ENCODE data around the gene MITF. TPM values are rescaled to one million over a fixed set of nuclear protein-coding genes. Genes with fewer than 3 reads are reported as not detected.
A peak's percentile ranks its signal among the peaks of the same experiment; 100 is the strongest.

The MITF gene
- total RNA-seq, 8 experiments from 2014 or later: 0.21 to 21.9 (median 1.1) TPM

GRCh38 chr3:69881051-69881450 is 141.8 kb downstream of the MITF start:
- ATAC-seq (replicated peaks in 6 of 8): no peak
- no peak overlapping the region for H3K4me3 ChIP-seq
- H3K4me1 ChIP-seq (replicated peaks in 1 of 2): no peaks in the 10 kb centered on the region
- 0 to 100% (median 75%) methylated on average over 1 of the region's 1 CpG; no CpG with 5 or more reads in 1 of the 10 experiments for WGBS, 10 experiments
- in situ Hi-C loops (cut with MboI; ENCODE audit: low pct_unique_long_range_greater_than_20kb in 2 of 9, low sequenced_read_pairs in 9 of 9, unreplicated experiment in 9 of 9): no loop called here
- H3K27ac ChIP-seq: no peak overlapping the region

GRCh38 chr3:69881756-69882428 is 142.6 kb downstream of the MITF start:
- no peak for ATAC-seq (replicated peaks in 6 of 8)
- in situ Hi-C loops (cut with MboI; ENCODE audit: low pct_unique_long_range_greater_than_20kb in 2 of 9, low sequenced_read_pairs in 9 of 9, unreplicated experiment in 9 of 9): no loop called here
- 44 to 93% (median 87%) methylated on average over 2 to 5 of the region's 5 CpGs for WGBS, 10 experiments
- H3K4me1 ChIP-seq (replicated peaks in 1 of 2): no peaks in the 10 kb centered on the region
- no peak overlapping the region for H3K4me3 ChIP-seq
- no peak overlapping the region for H3K27ac ChIP-seq

- no peak overlapping the region for H3K27ac ChIP-seq
- H3K4me3 ChIP-seq: no peak overlapping the region
- no peaks in the 10 kb centered on the region for H3K4me1 ChIP-seq (replicated peaks in 1 of 2)
- in situ Hi-C loops (cut with MboI; ENCODE audit: low pct_unique_long_range_greater_than_20kb in 2 of 9, low sequenced_read_pairs in 9 of 9, unreplicated experiment in 9 of 9): no loop called here
- WGBS, 10 experiments: 39 to 100% (median 69%) methylated on average over 1 to 4 of the region's 4 CpGs; no CpG with 5 or more reads in 2 of the 10 experiments
- no peak for ATAC-seq (replicated peaks in 6 of 8)
Observed at GRCh38 chr3:69882560-69882959, 143.3 kb downstream of the MITF start.

GRCh38 chr3:69888040-69888942 is 149.0 kb downstream of the MITF start:
- Histone ChIP-seq H3K4me1 (replicated peaks in 1 of 2) (peaks cover 4 to 7% of the 10 kb centered on the region in 2 donors), H3K4me3 (no peak overlapping the region), H3K27ac (no peak overlapping the region)
- in situ Hi-C loops (cut with MboI; ENCODE audit: low pct_unique_long_range_greater_than_20kb in 2 of 9, low sequenced_read_pairs in 9 of 9, unreplicated experiment in 9 of 9): no loop called here
- WGBS, 10 experiments: 35 to 91% (median 67%) methylated on average over 2 to 13 of the region's 13 CpGs
- no peak for ATAC-seq (replicated peaks in 6 of 8)

GRCh38 chr3:69888943-69889315 is 149.7 kb downstream of the MITF start:
- 44 to 93% (median 77%) methylated on average over 1 to 3 of the region's 3 CpGs; no CpG with 5 or more reads in 1 of the 10 experiments for WGBS, 10 experiments
- Histone ChIP-seq H3K4me1 (replicated peaks in 1 of 2) (peaks cover 4 to 7% of the 10 kb centered on the region in 2 donors), H3K27ac (no peak overlapping the region), H3K4me3 (no peak overlapping the region)
- in situ Hi-C loops (cut with MboI; ENCODE audit: low pct_unique_long_range_greater_than_20kb in 2 of 9, low sequenced_read_pairs in 9 of 9, unreplicated experiment in 9 of 9): no loop called here
- ATAC-seq (replicated peaks in 6 of 8): no peak

GRCh38 chr3:69890084-69890483 is 150.8 kb downstream of the MITF start:
- WGBS, 10 experiments: 80 to 100% (median 89%) methylated on average over 1 to 4 of the region's 4 CpGs; no CpG with 5 or more reads in 3 of the 10 experiments
- Histone ChIP-seq H3K4me3 (no peak overlapping the region), H3K4me1 (replicated peaks in 1 of 2) (peaks cover 4 to 7% of the 10 kb centered on the region in 2 donors), H3K27ac (no peak overlapping the region)
- in situ Hi-C loops (cut with MboI; ENCODE audit: low pct_unique_long_range_greater_than_20kb in 2 of 9, low sequenced_read_pairs in 9 of 9, unreplicated experiment in 9 of 9): no loop called here
- ATAC-seq (replicated peaks in 6 of 8): no peak

- no peak for ATAC-seq (replicated peaks in 6 of 8)
- in situ Hi-C loops (cut with MboI; ENCODE audit: low pct_unique_long_range_greater_than_20kb in 2 of 9, low sequenced_read_pairs in 9 of 9, unreplicated experiment in 9 of 9): no loop called here
- Histone ChIP-seq H3K4me1 (replicated peaks in 1 of 2) (peaks cover 4 to 7% of the 10 kb centered on the region in 2 donors), H3K27ac (no peak overlapping the region), H3K4me3 (no peak overlapping the region)
- WGBS, 10 experiments: 51 to 100% (median 95%) methylated on average over 1 to 2 of the region's 2 CpGs; no CpG with 5 or more reads in 1 of the 10 experiments
Observed at GRCh38 chr3:69890691-69891090, 151.4 kb downstream of the MITF start.

- no peak for ATAC-seq (replicated peaks in 6 of 8)
- WGBS, 10 experiments: 33 to 100% (median 58%) methylated on average over 1 to 4 of the region's 4 CpGs; no CpG with 5 or more reads in 1 of the 10 experiments
- H3K27ac ChIP-seq: no peak overlapping the region
- peaks cover 4 to 7% of the 10 kb centered on the region in 2 donors for H3K4me1 ChIP-seq (replicated peaks in 1 of 2)
- in situ Hi-C loops (cut with MboI; ENCODE audit: low pct_unique_long_range_greater_than_20kb in 2 of 9, low sequenced_read_pairs in 9 of 9, unreplicated experiment in 9 of 9): no loop called here
- H3K4me3 ChIP-seq: no peak overlapping the region
Observed at GRCh38 chr3:69892706-69893105, 153.4 kb downstream of the MITF start.

GRCh38 chr3:69893274-69893673 is 154.0 kb downstream of the MITF start:
- Histone ChIP-seq H3K27ac (no peak overlapping the region), H3K4me1 (replicated peaks in 1 of 2) (peaks cover 4 to 5% of the 10 kb centered on the region in 2 donors), H3K4me3 (no peak overlapping the region)
- 16 to 94% (median 32%) methylated on average over 2 to 4 of the region's 4 CpGs; no CpG with 5 or more reads in 3 of the 10 experiments for whole genome bisulfite sequencing, 10 experiments
- ATAC-seq (replicated peaks in 6 of 8): peak in 4 of 8 experiments; percentile 21 to 43 (median 35)
- in situ Hi-C loops (cut with MboI; ENCODE audit: low pct_unique_long_range_greater_than_20kb in 2 of 9, low sequenced_read_pairs in 9 of 9, unreplicated experiment in 9 of 9): no loop called here

GRCh38 chr3:69896095-69896494 is 156.8 kb downstream of the MITF start:
- WGBS, 10 experiments: 43 to 88% (median 79%) methylated on average over 1 of the region's 1 CpG; no CpG with 5 or more reads in 6 of the 10 experiments
- Histone ChIP-seq H3K4me3 (no peak overlapping the region), H3K4me1 (replicated peaks in 1 of 2) (no peaks in the 10 kb centered on the region), H3K27ac (no peak overlapping the region)
- no peak for ATAC-seq (replicated peaks in 6 of 8)
- in situ Hi-C loops (cut with MboI; ENCODE audit: low pct_unique_long_range_greater_than_20kb in 2 of 9, low sequenced_read_pairs in 9 of 9, unreplicated experiment in 9 of 9): no loop called here

GRCh38 chr3:69900331-69900730 is 161.1 kb downstream of the MITF start:
- Histone ChIP-seq H3K27ac (no peak overlapping the region), H3K4me3 (no peak overlapping the region), H3K4me1 (replicated peaks in 1 of 2) (no peaks in the 10 kb centered on the region)
- 0 to 100% (median 83%) methylated on average over 1 of the region's 1 CpG; no CpG with 5 or more reads in 5 of the 10 experiments for WGBS, 10 experiments
- in situ Hi-C loops (cut with MboI; ENCODE audit: low pct_unique_long_range_greater_than_20kb in 2 of 9, low sequenced_read_pairs in 9 of 9, unreplicated experiment in 9 of 9): no loop called here
- no peak for ATAC-seq (replicated peaks in 6 of 8)

GRCh38 chr3:69901802-69902201 is 162.5 kb downstream of the MITF start:
- Histone ChIP-seq H3K27ac (no peak overlapping the region), H3K4me3 (no peak overlapping the region), H3K4me1 (replicated peaks in 1 of 2) (no peaks in the 10 kb centered on the region)
- 100% methylated on average over 1 of the region's 1 CpG; no CpG with 5 or more reads in 7 of the 10 experiments for WGBS, 10 experiments
- no peak for ATAC-seq (replicated peaks in 6 of 8)
- in situ Hi-C loops (cut with MboI; ENCODE audit: low pct_unique_long_range_greater_than_20kb in 2 of 9, low sequenced_read_pairs in 9 of 9, unreplicated experiment in 9 of 9): no loop called here

- no peak overlapping the region for H3K27ac ChIP-seq
- 50 to 100% (median 92%) methylated on average over 1 of the region's 1 CpG; no CpG with 5 or more reads in 2 of the 10 experiments for WGBS, 10 experiments
- H3K4me3 ChIP-seq: no peak overlapping the region
- H3K4me1 ChIP-seq (replicated peaks in 1 of 2): no peaks in the 10 kb centered on the region
- in situ Hi-C loops (cut with MboI; ENCODE audit: low pct_unique_long_range_greater_than_20kb in 2 of 9, low sequenced_read_pairs in 9 of 9, unreplicated experiment in 9 of 9): no loop called here
- no peak for ATAC-seq (replicated peaks in 6 of 8)
Observed at GRCh38 chr3:69902386-69902785, 163.1 kb downstream of the MITF start.
